Activated CD8-positive, alpha-beta memory T cell treated with anti-CD3 and anti-CD28 coated beads, Interleukin-2, amount 50 U/mL, for 24 hours (primary cell): ENCODE measurements around the gene PCSK4.
"Not testable (repeated sequence)": the region's sequence is repeated elsewhere in the genome, so short reads cannot be mapped to it uniquely, and the experiment has no call there.

ENCODE experiments used
- DNase-seq: peaks from one replicate; pipeline ENCODE4 v3.0.0-alpha.2; 2020; ENCODE audit errors: extremely low read depth

The PCSK4 gene

DNA sequence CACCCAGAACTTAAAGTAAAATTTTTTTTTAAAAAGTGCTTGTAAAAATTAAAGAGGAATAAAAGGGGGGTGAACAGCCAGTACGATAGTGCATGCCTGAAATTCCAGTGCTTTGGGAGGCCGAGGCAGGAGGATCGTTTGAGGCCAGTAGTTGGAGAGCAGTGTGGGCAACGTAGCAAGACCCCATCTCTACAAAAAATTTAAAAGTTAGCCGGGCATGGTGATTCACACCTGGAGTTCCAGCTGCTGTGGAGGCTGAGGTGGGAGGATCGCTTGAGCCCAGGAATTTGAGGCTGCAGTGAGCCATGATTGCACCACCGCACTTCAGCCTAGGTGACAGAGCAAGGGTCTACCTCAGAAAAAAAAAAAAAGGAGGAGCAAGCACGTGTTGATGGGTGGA lies 14.9 kb upstream of the PCSK4 start:
- no peak for DNase-seq

DNA sequence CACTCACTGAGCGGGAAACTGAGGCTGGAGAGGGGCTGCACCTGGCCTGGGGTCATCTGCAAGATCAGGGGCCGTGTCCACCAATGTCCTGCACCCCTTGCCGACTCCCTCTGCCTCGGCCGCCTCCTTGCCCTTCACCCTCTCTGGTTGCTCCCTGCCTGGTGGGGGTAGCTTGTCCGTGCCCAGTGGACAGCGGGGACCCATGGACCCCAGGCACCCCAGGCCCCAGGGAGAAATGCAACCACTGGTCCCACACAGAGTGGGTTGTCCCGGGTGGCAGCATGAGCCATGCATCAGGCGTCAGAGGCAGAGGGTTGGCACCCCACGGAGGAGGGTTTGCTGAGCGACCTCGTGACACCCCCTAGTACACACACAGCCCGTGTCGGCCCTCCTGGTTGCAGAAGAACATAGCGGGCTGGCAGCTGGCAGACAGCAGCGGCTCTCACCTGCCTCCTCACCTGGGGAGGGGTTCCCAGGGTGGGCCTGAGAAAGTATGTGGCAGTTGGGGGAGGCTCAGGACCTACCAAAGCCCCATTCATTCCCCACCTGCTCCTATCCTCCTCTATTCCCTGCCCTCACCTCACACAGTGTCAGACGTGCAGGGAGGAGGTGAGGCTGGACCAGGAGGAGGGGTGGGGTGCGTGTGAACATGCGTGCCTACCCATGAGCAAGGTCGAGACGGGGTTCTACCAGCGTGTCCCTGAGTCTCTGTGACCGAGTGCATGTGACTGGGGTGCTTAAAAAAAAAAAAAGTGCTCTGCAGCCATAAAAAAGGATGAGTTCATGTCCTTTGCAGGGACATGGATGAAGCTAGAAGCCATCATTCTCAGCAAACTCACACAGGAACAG lies 14.0 kb upstream of the PCSK4 start:
- DNase-seq = no peak

DNA sequence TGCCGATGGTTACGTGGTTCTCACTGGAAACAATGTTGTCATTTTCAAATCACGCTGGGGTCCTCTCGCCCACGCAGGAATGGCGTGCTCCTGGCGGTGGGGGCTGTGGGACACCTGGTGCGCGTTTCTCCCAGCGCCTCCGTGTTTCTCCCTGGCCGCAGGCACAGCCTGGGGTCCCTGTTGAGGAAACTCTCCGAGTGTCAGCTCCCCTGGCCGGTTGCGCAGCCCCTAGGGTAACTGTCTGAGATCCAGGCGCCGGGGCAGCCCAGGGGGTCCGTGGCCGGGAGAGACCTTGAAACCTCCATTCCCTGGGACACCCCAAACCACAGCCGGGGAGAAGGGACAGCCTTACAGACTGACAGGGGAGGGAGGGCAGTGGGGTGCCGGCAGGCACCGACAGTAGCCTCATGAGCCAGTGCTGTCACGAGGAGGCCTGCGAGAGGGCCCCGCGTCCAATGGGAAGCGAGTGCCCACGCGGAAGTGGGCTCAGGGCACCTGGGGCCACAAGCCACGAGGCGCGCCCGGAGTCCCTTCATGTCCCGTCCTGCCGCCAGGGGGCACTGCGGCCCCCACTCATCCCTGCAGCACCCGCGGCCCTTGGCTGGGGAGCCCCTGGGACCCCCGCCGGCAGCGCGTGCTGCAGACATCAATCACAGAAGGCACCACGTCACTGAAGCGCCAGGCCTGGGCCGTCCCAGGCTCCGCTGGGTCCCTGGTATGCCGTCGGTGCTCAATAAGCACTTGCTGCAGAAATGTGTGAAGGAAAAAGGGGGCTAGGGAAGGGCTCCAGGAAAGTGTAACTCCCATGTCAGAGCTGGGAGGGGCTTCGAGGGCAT lies 13.2 kb upstream of the PCSK4 start:
- DNase-seq = no peak

DNA sequence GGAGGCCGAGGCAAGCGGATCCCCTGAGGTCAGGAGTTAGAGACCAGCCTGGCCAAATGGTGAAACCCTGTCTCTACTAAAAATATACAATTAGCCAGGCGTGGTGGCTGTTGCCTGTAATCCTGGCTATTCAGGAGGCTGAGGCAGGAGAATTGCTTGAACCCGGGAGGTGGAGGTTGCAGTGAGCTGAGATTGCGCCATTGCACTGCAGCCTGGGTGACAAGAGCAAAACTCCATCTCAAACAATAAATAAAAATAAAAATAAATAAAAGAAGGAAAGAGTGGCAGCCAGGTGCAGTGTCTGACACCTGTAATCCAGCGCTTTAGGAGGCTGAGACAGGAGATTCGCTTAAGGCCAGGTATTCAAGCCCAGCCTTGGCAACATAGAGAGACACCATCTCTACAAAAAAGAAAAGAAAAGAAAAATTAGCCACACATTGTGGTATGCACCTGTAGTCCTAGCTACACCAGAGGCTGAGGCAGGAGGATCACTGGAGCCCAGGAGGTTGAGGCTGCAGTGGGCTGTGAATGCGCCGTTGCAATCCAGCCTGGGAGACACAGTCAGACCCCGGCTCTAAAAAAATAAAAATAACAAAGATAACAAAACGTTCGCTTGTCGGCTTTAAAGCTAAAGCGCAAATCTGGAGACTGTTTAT lies 12.4 kb upstream of the PCSK4 start:
- no peak for DNase-seq

DNA sequence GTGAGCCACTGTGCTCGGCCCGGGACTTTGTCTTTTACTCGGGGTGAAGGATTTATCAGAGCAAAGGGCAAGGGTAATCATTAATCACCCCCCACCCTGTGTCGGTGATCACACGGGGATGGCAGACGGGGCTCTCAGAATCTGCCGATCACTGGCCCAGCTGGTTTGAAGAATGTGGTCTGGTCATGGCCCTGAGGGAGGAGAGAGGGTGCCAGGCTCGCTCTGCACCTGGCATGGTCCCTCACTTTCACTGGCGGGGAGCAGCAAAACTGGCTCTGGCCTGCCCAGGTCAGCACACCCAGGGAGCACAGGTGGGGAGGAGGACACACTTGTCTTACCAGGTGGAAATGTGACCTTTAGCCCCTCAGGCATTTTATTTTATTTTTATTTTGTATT lies 11.0 kb upstream of the PCSK4 start:
- no peak for DNase-seq

DNA sequence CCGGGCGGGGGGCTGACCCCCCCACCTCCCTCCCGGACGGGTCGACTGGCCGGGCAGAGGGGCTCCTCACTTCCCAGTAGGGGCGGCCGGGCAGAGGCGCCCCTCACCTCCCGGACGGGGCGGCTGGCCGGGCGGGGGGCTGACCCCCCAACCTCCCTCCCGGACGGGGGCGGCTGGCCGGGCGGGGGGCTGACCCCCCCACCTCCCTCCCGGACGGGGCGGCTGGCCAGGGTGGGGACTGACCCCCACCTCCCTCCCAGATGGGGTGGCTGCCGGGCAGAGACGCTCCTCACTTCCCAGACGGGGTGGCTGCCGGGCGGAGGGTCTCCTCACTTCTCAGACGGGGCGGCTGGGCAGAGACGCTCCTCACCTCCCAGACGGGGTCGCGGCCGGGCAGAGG lies 9.1 kb upstream of the PCSK4 start:
- not testable (repeated sequence) for DNase-seq

DNA sequence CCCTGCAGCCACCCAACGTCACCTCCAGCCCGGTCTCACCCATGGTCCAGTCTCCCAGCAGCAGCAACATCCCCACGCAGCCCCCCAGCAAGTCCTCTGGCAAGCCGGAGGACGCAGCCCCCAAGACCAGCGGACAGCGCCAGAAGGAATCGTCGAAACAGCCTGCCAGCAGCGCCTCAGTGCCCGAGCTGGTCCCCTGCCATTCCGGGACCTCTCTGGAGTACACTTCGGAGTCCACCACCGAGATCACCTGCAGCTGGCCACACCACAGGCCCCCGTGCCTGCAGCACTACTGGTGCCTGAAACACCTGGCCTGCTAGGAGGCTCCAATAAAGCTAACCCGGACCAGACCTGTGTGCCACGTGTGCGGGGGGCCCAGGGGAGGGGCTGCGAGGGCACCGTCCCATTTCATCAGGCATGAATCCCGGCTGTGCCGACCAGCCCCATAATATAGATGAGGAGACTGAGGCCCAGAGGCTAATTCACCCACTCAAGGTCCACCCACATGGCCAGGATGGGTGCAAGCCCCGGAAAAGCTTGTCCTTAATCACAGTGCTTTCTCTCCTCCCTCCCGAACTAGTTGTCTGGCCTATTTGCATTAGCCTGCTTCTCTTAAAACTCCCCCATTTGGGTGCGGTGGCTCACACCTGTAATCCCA lies 7.6 kb upstream of the PCSK4 start:
- no peak for DNase-seq

DNA sequence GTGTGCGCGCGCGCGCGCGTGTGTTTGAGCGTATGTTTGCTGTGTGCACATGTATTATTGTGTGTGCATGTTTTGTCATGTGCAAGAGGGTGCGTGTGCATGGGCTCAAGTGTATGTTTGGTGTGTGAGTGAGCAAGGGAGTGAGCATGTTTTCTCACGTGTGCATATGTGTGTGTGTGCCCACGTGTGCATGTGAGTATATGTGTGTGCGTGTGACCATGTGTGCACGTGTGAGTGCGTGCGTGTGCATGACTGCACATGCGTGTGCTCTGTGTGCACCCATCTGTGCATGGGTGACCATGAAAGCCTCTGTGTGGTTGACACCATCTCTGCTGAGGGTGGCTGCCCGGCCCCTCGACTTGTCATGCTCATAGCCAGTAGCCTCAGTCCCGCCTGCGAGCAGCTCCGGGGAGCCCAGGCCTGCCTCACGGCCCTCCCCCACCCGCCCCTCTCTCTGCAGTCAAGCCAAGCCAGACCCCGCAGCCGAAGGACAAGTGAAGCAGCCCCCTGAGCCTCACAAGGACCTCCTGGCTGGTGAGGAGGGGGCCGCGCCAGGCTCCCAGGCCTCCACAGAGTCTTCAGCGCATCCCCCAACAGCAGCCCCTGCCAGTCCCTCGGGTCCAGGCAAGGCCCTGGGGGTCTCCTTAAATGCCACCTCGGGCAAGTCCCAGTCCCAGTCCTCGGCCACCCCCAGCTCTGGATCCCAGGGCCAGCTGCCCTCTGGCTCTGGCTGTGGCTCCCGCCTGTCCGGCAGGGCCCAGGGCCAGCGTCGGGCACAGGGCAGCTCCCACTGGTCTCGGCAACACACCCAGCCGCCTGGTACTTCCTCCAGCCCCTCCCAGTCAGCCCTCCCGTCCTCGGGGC lies 6.8 kb upstream of the PCSK4 start:
- no peak for DNase-seq

DNA sequence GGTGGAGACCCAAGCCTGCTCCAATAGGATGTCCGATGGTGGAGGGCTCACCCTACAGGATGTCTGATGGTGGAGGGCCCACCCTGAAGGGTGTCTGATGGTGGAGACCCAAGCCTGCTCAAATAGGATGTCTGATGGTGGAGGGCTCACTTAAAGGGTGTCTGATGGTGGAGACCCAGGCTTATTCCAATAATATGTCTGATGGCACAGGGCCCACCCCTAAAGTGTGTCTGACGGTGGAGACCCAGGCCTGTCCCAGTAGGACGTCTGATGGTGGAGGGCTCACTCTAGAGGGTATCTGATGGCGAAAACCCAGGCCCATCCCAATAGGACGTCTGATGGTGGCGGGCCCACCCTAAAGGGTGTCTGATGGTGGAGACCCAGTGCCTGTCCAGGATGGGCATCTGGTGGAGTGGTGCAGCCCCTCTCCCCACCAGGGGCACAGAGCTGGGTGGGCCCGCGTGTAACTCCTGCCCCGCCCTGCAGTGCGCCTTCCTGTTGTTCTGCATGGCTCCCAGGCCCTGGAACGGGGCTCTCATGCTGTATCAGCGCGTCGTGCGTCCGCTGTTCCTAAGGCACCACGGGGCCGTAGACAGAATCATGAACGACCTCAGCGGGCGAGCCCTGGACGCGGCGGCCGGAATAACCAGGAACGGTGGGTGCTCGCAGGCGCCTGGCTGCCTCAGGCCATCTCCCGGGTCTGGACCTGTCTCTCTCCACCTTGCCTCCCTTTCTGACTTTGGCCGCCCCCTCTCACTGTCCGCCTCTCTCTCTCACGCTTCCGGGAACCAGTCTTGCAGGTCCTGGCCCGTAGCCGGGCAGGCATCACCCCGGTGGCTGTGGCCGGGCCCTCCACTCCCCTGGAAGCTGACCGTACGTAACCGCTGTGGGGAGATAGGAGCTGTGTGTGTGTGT lies 5.9 kb upstream of the PCSK4 start:
- DNase-seq = no peak

DNA sequence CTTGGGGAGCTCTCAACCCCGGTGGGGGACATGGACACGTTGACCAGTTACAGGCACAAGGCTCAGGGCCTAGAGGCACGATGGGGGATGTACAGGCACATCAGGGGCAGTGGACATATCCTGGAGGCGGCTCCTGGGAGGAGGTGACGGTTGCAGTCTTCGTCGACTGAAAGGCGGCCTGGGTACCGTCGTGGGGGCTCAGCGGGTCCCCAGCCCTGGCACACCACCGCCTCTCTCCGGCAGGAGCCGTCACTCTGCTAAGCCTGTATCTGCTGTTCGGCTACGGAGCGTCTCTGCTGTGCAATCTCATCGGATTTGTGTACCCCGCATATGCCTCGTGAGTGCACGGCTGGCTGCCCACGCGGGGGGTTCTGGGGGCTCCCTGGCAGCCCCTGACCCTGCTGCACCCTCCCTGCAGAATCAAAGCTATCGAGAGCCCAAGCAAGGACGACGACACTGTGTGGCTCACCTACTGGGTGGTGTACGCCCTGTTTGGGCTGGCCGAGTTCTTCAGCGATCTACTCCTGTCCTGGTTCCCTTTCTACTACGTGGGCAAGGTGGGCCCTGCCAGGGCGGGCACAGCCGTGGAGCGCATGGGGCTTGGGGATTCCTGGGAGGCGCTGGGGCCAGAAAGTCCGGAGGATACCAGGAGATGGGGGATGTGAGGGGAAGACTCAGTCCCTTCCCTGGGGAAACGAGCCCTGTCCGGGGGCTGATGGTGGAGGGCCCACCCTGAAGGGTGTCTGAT lies 5.1 kb upstream of the PCSK4 start:
- DNase-seq = no peak

DNA sequence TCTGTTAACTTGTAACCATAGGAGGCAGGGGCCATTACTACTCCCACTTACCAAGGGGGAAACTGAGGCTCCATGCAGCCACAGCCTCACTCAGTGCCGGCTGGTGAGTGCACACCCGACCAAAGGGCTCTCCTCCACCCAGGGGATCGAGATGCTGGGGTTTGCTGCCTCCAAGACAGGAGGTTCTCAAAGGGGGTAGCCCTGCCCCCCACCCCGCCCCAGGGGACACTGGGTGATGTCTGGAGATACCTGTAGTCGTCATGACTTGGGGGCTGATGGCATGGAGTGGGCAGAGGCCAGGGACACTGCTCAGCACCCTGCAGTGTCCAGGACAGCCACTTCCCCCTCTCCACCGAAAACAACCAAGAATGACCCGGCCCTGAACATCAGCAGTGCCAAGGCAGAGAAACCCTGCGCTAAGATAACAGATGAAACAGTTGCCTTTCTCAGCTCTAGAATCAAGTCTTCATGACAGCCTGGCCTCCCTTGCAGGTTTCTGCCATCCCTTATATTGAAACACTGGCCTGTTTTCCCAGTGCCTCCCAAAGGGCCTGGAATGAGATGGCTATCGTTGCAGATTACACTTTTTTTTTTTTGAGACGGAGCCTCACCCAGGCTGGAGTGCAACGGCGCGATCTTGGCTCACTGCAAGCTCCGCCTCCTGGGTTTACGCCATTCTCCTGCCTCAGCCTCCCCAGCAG lies 4.1 kb upstream of the PCSK4 start:
- DNase-seq = no peak

DNA sequence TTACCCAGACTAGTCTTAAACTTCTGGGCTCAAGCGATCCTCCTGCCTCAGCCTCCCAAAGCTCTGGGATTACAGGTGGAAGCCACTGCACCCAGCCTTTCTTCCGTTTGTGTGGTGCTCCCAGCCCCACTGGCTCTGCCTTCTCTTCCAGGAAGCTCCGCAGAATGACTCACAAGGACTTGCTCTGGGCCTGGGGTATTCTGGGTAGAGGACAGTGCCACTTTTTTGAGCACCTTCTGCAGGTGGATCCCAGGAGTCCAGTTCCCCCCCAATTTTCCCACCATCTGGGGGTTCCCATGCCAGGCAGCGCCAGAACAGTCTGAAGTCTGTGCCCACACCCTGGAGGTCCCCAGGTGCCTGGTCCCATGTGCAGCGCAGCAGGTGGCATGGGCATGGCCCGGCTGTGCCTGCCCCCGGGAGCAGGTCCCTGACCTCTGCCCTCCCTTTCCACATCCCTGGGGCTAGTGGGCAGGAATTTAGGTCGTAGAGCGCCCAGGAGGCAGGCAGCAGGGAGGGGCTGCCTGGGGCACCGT lies 2.4 kb upstream of the PCSK4 start:
- DNase-seq = no peak

DNA sequence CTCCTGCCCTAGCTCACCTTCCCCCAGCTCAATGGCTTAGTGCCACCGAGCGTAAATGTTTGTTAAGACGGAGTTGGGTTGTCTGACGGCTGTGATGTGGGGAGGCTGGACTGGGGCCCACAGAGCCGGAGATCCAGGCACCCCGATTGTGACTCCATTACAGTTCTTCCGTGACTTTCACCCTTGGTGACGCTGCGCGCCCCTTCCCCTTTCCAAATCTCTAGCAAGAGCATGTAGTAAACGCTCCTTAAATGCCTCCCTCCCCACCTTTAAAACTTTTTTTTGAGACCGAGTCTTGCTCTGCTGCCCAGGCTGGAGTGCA lies 1.7 kb upstream of the PCSK4 start:
- no peak for DNase-seq

DNA sequence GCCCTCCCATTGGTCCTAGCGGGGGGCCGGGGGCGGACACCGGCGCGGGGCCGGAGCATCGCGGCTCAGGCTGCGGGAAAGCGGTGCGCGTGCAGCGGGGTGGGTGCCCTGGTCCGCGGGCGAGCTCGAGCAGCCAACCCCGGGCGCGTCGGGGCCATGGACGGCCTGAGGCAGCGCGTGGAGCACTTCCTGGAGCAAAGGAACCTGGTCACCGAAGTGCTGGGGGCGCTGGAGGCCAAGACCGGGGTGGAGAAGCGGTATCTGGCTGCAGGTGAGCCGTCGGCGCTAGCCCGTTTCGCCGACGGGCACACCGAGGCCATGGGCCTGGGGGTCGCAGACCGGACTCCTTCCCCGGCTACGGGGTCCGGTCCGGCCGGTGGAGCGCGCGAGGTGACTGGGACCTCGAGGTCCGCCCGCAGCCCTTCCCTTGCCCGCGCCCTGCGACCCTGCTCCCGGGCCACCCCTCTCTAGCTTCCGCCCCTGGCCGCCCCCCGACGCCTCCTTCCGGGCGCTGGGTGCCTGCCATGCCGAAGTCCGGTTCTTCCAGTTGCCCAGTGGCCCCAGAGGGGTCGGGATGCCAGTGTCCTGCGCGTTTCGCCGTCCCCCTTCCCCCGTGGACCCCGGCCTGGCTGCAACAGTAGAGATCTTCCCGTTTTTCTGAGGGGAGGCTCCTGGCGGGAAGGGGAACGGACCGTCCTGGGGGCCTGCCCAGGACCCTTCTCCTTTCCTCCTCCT lies 1.1 kb upstream of the PCSK4 start, which contains the start of gene REEP6:
Gene REEP6, plus strand, starts transcription at position 68 of the 735 bp plus-strand sequence. Its CDS starts 89 bp downstream, at position 157.
- no peak for DNase-seq

DNA sequence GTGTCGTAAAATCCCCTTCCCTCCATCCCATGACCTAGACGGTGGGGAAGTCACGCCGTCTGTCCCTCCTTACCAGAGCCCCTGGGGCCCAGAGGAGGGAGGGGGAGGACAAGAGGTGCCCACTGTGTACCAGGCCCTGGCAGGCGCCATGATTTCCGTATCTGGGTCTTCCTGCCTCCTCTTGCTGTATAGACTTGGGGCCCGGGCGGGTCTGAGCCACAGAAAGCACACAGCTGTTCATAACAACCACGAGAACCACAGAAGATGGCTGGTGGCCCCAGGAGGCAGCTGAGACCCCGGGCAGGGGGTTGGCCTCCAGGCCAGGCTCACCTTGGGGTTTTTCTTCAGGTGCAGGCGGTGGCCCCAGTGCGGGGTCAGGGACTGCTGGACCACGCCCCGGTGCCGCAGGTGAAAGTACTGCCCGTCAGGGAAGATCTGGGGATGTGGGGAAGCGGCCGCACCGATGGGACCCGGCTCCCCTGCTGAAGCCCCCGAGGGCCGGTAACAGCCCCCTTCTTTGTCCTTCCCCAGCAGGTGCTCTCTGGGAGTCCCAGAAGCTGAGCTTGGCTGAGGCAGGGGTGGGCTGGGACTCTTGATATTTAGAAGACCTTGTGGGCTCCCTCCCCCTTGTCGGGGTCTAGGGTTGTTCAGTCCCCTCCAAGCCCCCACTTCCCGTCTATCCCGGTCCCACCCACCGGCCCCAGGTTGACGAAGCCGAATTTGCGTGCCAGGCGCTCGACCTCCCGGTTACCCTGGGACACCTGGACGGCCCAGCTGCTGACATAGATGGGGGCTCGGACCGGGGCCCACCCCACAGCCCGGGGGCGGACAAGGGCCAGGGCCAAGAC lies 463 bp downstream of the PCSK4 start:
- no peak for DNase-seq

DNA sequence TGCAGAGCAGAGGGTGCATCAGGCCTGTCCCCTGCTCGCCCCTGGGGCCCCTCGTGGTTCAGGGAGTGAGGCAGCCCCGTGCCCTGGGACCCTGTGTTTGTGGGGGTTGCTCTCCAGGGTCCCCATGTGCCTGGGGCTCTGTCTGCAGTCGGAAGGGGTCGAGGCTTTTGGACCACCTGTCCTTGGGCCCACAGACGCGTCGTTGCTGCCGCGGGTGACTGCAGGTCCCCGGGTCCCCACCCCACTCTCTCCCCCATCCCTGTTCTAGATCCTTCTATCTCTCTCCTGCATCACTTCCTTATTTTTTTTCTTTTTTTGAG lies 1.9 kb downstream of the PCSK4 start:
- DNase-seq = no peak
